SK-N-SH (cell line): Measurements from ENCODE around the gene HAUS3. TPM values are rescaled to one million over a fixed set of nuclear protein-coding genes. Genes with fewer than 3 reads are reported as not detected.

ENCODE experiments used
- CTCF ChIA-PET: fragments of 300-600, 350-600 bp; formaldehyde crosslinking; extraction: SDS; loops from one replicate; lab custom pipeline; 2021; lab: Yijun Ruan, JAX
- POLR2A ChIA-PET: fragments of 350-600 bp; sonication (Branson Sonifier 250); formaldehyde crosslinking; extraction: SDS; loops from one replicate; lab custom pipeline; 2020; ENCODE audit warnings: antibody characterized with exemption, inconsistent platforms; lab: Yijun Ruan, JAX
- DNase-seq: peaks from one replicate; pipeline ENCODE4 v3.0.0; 2012
- H2AFZ ChIP-seq: fragments of 200-600 bp; sonication (generic); 2 replicates; pipeline ENCODE4 v1.8.1; 2016; ENCODE audit warnings: antibody characterized with exemption, mild to moderate bottlenecking, low read depth
- H3F3A ChIP-seq: fragments of 200-600 bp; sonication (generic); replicated peaks from 2 replicates; pipeline ENCODE3; 2016; ENCODE audit warnings: antibody characterized with exemption, mild to moderate bottlenecking; ENCODE audit not compliant: insufficient read depth
- H3K27ac ChIP-seq, 2 experiments: fragments of 200-500 bp in 1 of 2; fragments of 200-600 bp in 1 of 2; sonication (Bioruptor generic) in 1 of 2; sonication (generic), shearing (Covaris generic) in 1 of 2; 2 replicates each; pipeline versions ENCODE4 v1.5.1 to v1.6.1; 2014 to 2016; ENCODE audit warnings: low read depth in 2 of 2, inconsistent platforms in 1 of 2, low read length in 1 of 2, mild to moderate bottlenecking in 1 of 2, mixed read lengths in 1 of 2
- H3K27me3 ChIP-seq: fragments of 200-600 bp; sonication (generic), shearing (Covaris generic); 2 replicates; pipeline ENCODE4 v1.6.1; 2016; ENCODE audit warnings: mixed run types; ENCODE audit not compliant: insufficient read depth
- H3K36me3 ChIP-seq, 2 experiments: fragments of 200-500 bp in 1 of 2; fragments of 200-600 bp in 1 of 2; sonication (Bioruptor generic) in 1 of 2; sonication (generic) in 1 of 2; replicated peaks in 1 of 2; 2 replicates each; pipeline versions ENCODE3 to v1.5.1; 2014 to 2016; ENCODE audit warnings: low read length in 1 of 2, mild to moderate bottlenecking in 1 of 2; ENCODE audit not compliant: insufficient read depth in 2 of 2, control insufficient read depth in 1 of 2
- H3K4me1 ChIP-seq, 2 experiments: fragments of 200-500 bp in 1 of 2; fragments of 200-600 bp in 1 of 2; sonication (Bioruptor generic) in 1 of 2; sonication (generic), shearing (Covaris generic) in 1 of 2; 2 replicates each; pipeline versions ENCODE4 v1.5.1 to v1.6.1; 2014 to 2016; ENCODE audit warnings: low read depth in 1 of 2, low read length in 1 of 2, mixed run types in 1 of 2; ENCODE audit not compliant: insufficient read depth in 2 of 2, control insufficient read depth in 1 of 2
- H3K4me2 ChIP-seq: fragments of 200-600 bp; sonication (generic), shearing (Covaris generic); 2 replicates; pipeline ENCODE4 v1.6.1; 2017; ENCODE audit warnings: mixed run types
- H3K4me3 ChIP-seq, 2 experiments: fragments of 200-500 bp in 1 of 2; fragments of 200-600 bp in 1 of 2; sonication (Bioruptor generic) in 1 of 2; sonication (generic), shearing (Covaris generic) in 1 of 2; 2 replicates each; pipeline versions ENCODE4 v1.5.1 to v1.8.1; 2014 to 2016; ENCODE audit warnings: low read depth in 2 of 2, inconsistent platforms in 1 of 2, low read length in 1 of 2, mild to moderate bottlenecking in 1 of 2, mixed read lengths in 1 of 2, moderate library complexity in 1 of 2
- H3K79me2 ChIP-seq: fragments of 200-600 bp; sonication (generic); 2 replicates; pipeline ENCODE4 v1.8.1; 2017; ENCODE audit warnings: mild to moderate bottlenecking; ENCODE audit not compliant: insufficient read depth
- H3K9ac ChIP-seq: fragments of 200-600 bp; sonication (generic); 2 replicates; pipeline ENCODE4 v1.6.1; 2017; ENCODE audit warnings: mixed run types
- H3K9me2 ChIP-seq: fragments of 200-600 bp; sonication (generic); 2 replicates; pipeline ENCODE4 v1.6.1; 2017; ENCODE audit warnings: mixed run types
- H3K9me3 ChIP-seq: fragments of 200-600 bp; sonication (generic); 2 replicates; pipeline ENCODE4 v1.6.1; 2017; ENCODE audit warnings: mixed run types, mild to moderate bottlenecking, moderate library complexity
- H4K20me1 ChIP-seq: fragments of 200-600 bp; sonication (generic); 2 replicates; pipeline ENCODE4 v1.6.1; 2017; ENCODE audit warnings: mild to moderate bottlenecking, mixed run types; ENCODE audit not compliant: insufficient read depth
- EZH2phosphoT487 ChIP-seq: fragments of 200-600 bp; sonication (generic); IDR thresholded peaks from 2 replicates; pipeline ENCODE4 v1.6.1; 2017; ENCODE audit warnings: low read depth, mixed run types, mild to moderate bottlenecking, antibody characterized with exemption, moderate library complexity, borderline replicate concordance
- FOXJ3 ChIP-seq: sonication (generic); formaldehyde crosslinking; IDR thresholded peaks from 2 replicates; pipeline ENCODE4 v1.5.1; 2020; ENCODE audit warnings: mild to moderate bottlenecking, missing genetic modification reagents
- GATA2 ChIP-seq: sonication (generic); formaldehyde crosslinking; IDR thresholded peaks from 2 replicates; pipeline ENCODE4 v1.5.0; 2020; ENCODE audit warnings: mild to moderate bottlenecking, missing genetic modification reagents
- MEF2A ChIP-seq: IDR thresholded peaks from 2 replicates; pipeline ENCODE4 v1.4.0; 2012; ENCODE audit warnings: low read depth, borderline replicate concordance
- MXI1 ChIP-seq: IDR thresholded peaks from 2 replicates; pipeline ENCODE4 v1.6.1; 2012; ENCODE audit warnings: mild to moderate bottlenecking, low read depth, low read length, improper control_type of control experiment
- NRF1 ChIP-seq: IDR thresholded peaks from 2 replicates; pipeline ENCODE4 v1.6.1; 2012; ENCODE audit warnings: low read depth, mild to moderate bottlenecking, low read length
- RAD21 ChIP-seq: IDR thresholded peaks from 2 replicates; pipeline ENCODE4 v1.6.1; 2012; ENCODE audit warnings: mild to moderate bottlenecking, low read length
- RCOR1 ChIP-seq: fragments of 150-350 bp; IDR thresholded peaks from 2 replicates; pipeline ENCODE4 v1.6.1; 2017; ENCODE audit warnings: antibody characterized with exemption, low read length
- SIN3A ChIP-seq: IDR thresholded peaks from 2 replicates; pipeline ENCODE4 v1.6.1; 2012; ENCODE audit warnings: low read depth, mild to moderate bottlenecking, low read length, moderate library complexity, borderline replicate concordance
- SMC3 ChIP-seq: IDR thresholded peaks from 2 replicates; pipeline ENCODE4 v1.6.1; 2012; ENCODE audit warnings: low read depth, low read length, improper control_type of control experiment
- YY1 ChIP-seq: IDR thresholded peaks from 2 replicates; pipeline ENCODE4 v1.4.0; 2012; ENCODE audit warnings: low read depth, mild to moderate bottlenecking
- WGBS: methylation state at CpG from one replicate; pipeline ENCODE4 v1.1.6; 2017; ENCODE audit warnings: low lambda C conversion rate; 5-methylcytosine and 5-hydroxymethylcytosine counted together
- polyA plus RNA-seq, 3 experiments: library from polyadenylated mRNA; depleted of rRNA; stranded (reverse); fragments of >200 nt; gene quantifications; 2 replicates each; pipeline ENCODE4 v1.2.3, GENCODE V29; 2012
- TF ChIP-seq, protein P1 (sequence below): fragments of 150-350 bp; IDR thresholded peaks from 2 replicates; pipeline ENCODE4 v1.6.1; 2016; ENCODE audit warnings: mild to moderate bottlenecking, low read depth, low read length
- TF ChIP-seq, protein P2 (sequence below): IDR thresholded peaks from 2 replicates; pipeline ENCODE4 v1.4.0; 2012; ENCODE audit warnings: low read depth
- TF ChIP-seq, protein P3 (sequence below): fragments of 150-350 bp; IDR thresholded peaks from 2 replicates; pipeline ENCODE4 v1.6.1; 2017; ENCODE audit warnings: antibody characterized with exemption, low read length, low read depth, borderline replicate concordance

Gene HAUS3
- polyA plus RNA-seq, 1 of the 3 experiments (the other 2 are of a cell fraction), result 6.3 TPM

DNA sequence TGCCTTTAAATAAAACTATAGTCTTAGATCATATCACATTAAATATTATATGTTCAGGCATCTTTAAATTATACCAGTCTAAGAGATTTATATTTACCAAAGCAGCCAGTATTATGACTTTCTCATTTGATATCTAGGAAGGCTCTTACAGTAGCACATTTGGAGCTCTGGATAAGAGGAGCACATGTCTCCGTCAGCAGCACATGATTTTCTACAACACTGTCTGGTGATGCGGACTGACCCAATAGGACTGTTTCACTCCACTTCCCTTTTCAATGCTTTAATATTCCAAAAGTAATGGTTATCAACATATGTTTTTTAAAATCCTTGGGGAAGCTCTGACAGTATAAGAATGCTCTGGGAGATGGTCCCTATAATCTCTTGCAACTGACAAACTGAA lies 61.5 kb downstream of the HAUS3 start:
- no peaks in the 10 kb centered on the region for H3K79me2 ChIP-seq
- H3K9me2 ChIP-seq, result no peaks in the 10 kb centered on the region
- no peak overlapping the region for H3K4me3 ChIP-seq
- CTCF ChIA-PET, result interaction anchor here (0.6 kb wide), 1 partner anchor 39 kb away, joined by 3 read pairs; no protein-coding TSS in a partner anchor
- no peaks in the 10 kb centered on the region for H4K20me1 ChIP-seq
- peaks cover 3% of the 10 kb centered on the region for H3F3A ChIP-seq
- no peaks in the 10 kb centered on the region for H3K27me3 ChIP-seq
- 88% methylated on average over 2 of the region's 2 CpGs for WGBS
- no peak for TF ChIP-seq FOXJ3
- TF ChIP-seq, all 33 proteins: peak for 0
- H3K9ac ChIP-seq, result no peak overlapping the region
- DNase-seq, result no peak
- no peaks in the 10 kb centered on the region for H3K36me3 ChIP-seq
- no peak overlapping the region for H3K4me2 ChIP-seq
- H3K9me3 ChIP-seq, result no peaks in the 10 kb centered on the region
- H2AFZ ChIP-seq, result no peak overlapping the region
- POLR2A ChIA-PET, result no interaction called here
- H3K4me1 ChIP-seq, result no peaks in the 10 kb centered on the region
- no peak overlapping the region for H3K27ac ChIP-seq

DNA sequence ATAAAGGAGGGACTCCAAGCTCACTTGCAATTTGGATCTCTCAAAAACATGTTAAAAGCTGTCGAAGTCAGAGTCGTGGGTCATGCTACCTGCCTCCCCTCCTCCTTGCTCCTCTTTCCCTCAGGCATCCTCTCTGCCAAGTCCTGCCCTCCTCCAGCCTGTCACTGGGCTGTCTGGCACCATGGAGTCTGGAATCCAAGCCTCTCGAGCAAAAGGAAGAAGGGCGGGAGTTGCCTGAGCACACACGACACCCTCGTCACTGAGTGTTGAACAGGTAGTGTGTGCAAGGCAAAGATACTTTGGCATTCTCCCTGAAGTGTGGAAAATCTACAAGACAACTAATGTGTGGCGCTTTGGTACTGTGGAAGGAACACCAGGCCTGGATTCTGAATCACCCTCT lies 62.2 kb downstream of the HAUS3 start:
- ChIA-PET CTCF (no interaction called here), POLR2A (no interaction called here)
- Histone ChIP-seq H4K20me1 (no peaks in the 10 kb centered on the region), H3K9me3 (no peaks in the 10 kb centered on the region), H3K9ac (no peak overlapping the region), H3K36me3 (no peaks in the 10 kb centered on the region), H3K4me3 (no peak overlapping the region), H3K4me2 (no peak overlapping the region), H3K27me3 (no peaks in the 10 kb centered on the region), H3F3A (peaks cover 3% of the 10 kb centered on the region), H3K4me1 (no peaks in the 10 kb centered on the region), H3K27ac (no peak overlapping the region), H3K9me2 (no peaks in the 10 kb centered on the region), H2AFZ (no peak overlapping the region), H3K79me2 (no peaks in the 10 kb centered on the region)
- no peak for DNase-seq
- 74% methylated on average over 7 of the region's 7 CpGs for WGBS
- TF ChIP-seq RAD21, result no peak
- no peak for TF ChIP-seq GATA2 (CRISPR knock-in tag)
- TF ChIP-seq MEF2A, result no peak
- TF ChIP-seq, protein P1, sequence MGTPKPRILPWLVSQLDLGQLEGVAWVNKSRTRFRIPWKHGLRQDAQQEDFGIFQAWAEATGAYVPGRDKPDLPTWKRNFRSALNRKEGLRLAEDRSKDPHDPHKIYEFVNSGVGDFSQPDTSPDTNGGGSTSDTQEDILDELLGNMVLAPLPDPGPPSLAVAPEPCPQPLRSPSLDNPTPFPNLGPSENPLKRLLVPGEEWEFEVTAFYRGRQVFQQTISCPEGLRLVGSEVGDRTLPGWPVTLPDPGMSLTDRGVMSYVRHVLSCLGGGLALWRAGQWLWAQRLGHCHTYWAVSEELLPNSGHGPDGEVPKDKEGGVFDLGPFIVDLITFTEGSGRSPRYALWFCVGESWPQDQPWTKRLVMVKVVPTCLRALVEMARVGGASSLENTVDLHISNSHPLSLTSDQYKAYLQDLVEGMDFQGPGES, result no peak
- no peak for TF ChIP-seq NRF1
- no peak for TF ChIP-seq SIN3A
- TF ChIP-seq, protein P2, sequence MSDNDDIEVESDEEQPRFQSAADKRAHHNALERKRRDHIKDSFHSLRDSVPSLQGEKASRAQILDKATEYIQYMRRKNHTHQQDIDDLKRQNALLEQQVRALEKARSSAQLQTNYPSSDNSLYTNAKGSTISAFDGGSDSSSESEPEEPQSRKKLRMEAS, result no peak
- TF ChIP-seq, protein P3, sequence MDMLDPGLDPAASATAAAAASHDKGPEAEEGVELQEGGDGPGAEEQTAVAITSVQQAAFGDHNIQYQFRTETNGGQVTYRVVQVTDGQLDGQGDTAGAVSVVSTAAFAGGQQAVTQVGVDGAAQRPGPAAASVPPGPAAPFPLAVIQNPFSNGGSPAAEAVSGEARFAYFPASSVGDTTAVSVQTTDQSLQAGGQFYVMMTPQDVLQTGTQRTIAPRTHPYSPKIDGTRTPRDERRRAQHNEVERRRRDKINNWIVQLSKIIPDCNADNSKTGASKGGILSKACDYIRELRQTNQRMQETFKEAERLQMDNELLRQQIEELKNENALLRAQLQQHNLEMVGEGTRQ, result no peak
- TF ChIP-seq YY1, result no peak
- TF ChIP-seq EZH2phosphoT487, result no peak
- no peak for TF ChIP-seq FOXJ3
- TF ChIP-seq MXI1, result no peak
- no peak for TF ChIP-seq RCOR1
- TF ChIP-seq SMC3, result no peak
